ENCODE data around the gene KDF1.
"Not testable (repeated sequence)": the region's sequence is repeated elsewhere in the genome, so short reads cannot be mapped to it uniquely, and the experiment has no call there.

Gene KDF1

GRCh38 chr1:26956321-26956720, 3.9 kb downstream of the KDF1 start:
- no peak for DNase-seq (ENCODE audit: low spot score)

- no peak for DNase-seq (ENCODE audit: low spot score)
Measured at GRCh38 chr1:26953374-26953773, 6.9 kb downstream of the KDF1 start.

GRCh38 chr1:26951821-26952497, 8.3 kb downstream of the KDF1 start:
- no peak for DNase-seq (ENCODE audit: low spot score)

GRCh38 chr1:26951216-26951615, 9.1 kb downstream of the KDF1 start:
- no peak for DNase-seq (ENCODE audit: low spot score)

GRCh38 chr1:26950602-26951001, 9.7 kb downstream of the KDF1 start:
- no peak for DNase-seq (ENCODE audit: low spot score)

- no peak for DNase-seq (ENCODE audit: low spot score)
Measured at GRCh38 chr1:26949926-26950319, 10.3 kb downstream of the KDF1 start.

GRCh38 chr1:26949266-26949925, 10.9 kb downstream of the KDF1 start:
- DNase-seq (ENCODE audit: low spot score): no peak

- DNase-seq (ENCODE audit: low spot score): not testable (repeated sequence)
Measured at GRCh38 chr1:26948725-26949057, 11.6 kb downstream of the KDF1 start.

- DNase-seq (ENCODE audit: low spot score): no peak
Measured at GRCh38 chr1:26946270-26946669, 14.0 kb downstream of the KDF1 start.

GRCh38 chr1:26945728-26946127, 14.5 kb downstream of the KDF1 start:
- no peak for DNase-seq (ENCODE audit: low spot score)

GRCh38 chr1:26945138-26945537, 15.1 kb downstream of the KDF1 start:
- no peak for DNase-seq (ENCODE audit: low spot score)

GRCh38 chr1:26942656-26943055, 17.6 kb downstream of the KDF1 start:
- no peak for DNase-seq (ENCODE audit: low spot score)

- no peak for DNase-seq (ENCODE audit: low spot score)
Measured at GRCh38 chr1:26941311-26941710, 19.0 kb downstream of the KDF1 start.

- DNase-seq (ENCODE audit: low spot score): no peak
Measured at GRCh38 chr1:26938659-26939025, 21.6 kb downstream of the KDF1 start.

- DNase-seq (ENCODE audit: low spot score): no peak
Measured at GRCh38 chr1:26938004-26938658, 22.1 kb downstream of the KDF1 start.

GRCh38 chr1:26936823-26937222, 23.4 kb downstream of the KDF1 start:
- no peak for DNase-seq (ENCODE audit: low spot score)

- DNase-seq (ENCODE audit: low spot score): no peak
Measured at GRCh38 chr1:26932531-26932930, 27.7 kb downstream of the KDF1 start.

GRCh38 chr1:26923711-26924110, 36.6 kb downstream of the KDF1 start:
- DNase-seq (ENCODE audit: low spot score): no peak

- DNase-seq (ENCODE audit: low spot score): no peak
Measured at GRCh38 chr1:26922901-26923300, 37.4 kb downstream of the KDF1 start.

GRCh38 chr1:26922431-26922729, 37.9 kb downstream of the KDF1 start:
- DNase-seq (ENCODE audit: low spot score): no peak

GRCh38 chr1:26921540-26922430, 38.5 kb downstream of the KDF1 start, which contains the start of gene NUDC:
TSS of gene NUDC (plus strand) at chr1:26921743. CDS start at chr1:26921849, 106 bp downstream.
- DNase-seq (ENCODE audit: low spot score): peak; percentile 96

GRCh38 chr1:26921126-26921539, 39.1 kb downstream of the KDF1 start:
- DNase-seq (ENCODE audit: low spot score): no peak
